ENCODE results near the gene TEPSIN. TPM values are rescaled to one million over a fixed set of nuclear protein-coding genes. Genes with fewer than 3 reads are reported as not detected.

Gene TEPSIN
- total RNA-seq, 4 donors from 2014 or later, result 15.5 to 32.9 (median 24.3) TPM

GRCh38 chr17:81277946-81278693 lies 39.3 kb upstream of the TEPSIN start:
- Histone ChIP-seq H3K4me3 (no peak overlapping the region), H3K9me3 (no peaks in the 10 kb centered on the region), H3K27ac (no peak overlapping the region), H3K4me1 (no peaks in the 10 kb centered on the region), H3K36me3 (peaks cover 0 to 57% of the 10 kb centered on the region in 2 donors), H3K27me3 (no peaks in the 10 kb centered on the region)
- DNase-seq (no peak), ATAC-seq (no peak)
- intact Hi-C loops (cut with DNase I; ENCODE audit: low total_unique reads) (no loop called here), in situ Hi-C loops (cut with MboI; ENCODE audit: low sequenced_read_pairs in 4 of 4) (no loop called here)
- TF ChIP-seq CTCF (IDR thresholded peaks at IDR 0.05 in 4 of 5, conservative IDR thresholded peaks at IDR 0.05 in 1 of 5), result no peak
- TF ChIP-seq POLR2A (IDR thresholded peaks at IDR 0.05), result no peak

DNA sequence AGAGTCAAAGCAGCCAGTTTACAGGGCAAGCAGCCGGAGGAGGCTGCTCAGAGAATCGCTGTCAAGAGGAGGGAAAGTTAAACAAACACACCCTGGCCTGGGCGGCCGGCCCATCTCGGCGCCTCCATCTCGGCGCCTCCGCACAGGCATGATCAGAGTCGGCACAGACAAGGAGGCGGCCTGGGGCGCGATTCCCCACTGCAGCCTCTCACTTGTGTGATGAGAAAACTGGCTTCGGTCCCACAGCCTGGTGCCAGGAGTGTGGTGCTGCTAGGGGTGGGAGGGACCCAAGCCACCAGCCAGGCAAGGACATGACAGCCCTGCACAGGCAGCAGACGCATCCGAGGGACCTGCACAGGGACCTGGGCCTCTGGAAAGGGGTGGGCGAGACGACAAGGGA lies 38.6 kb upstream of the TEPSIN start:
- peaks cover 0 to 60% of the 10 kb centered on the region in 2 donors for H3K36me3 ChIP-seq
- no peak overlapping the region for H3K27ac ChIP-seq
- in situ Hi-C loops (cut with MboI; ENCODE audit: low sequenced_read_pairs in 4 of 4), result no loop called here
- intact Hi-C loops (cut with DNase I; ENCODE audit: low total_unique reads), result no loop called here
- no peaks in the 10 kb centered on the region for H3K27me3 ChIP-seq
- no peak for DNase-seq
- TF ChIP-seq POLR2A (IDR thresholded peaks at IDR 0.05), result no peak
- TF ChIP-seq CTCF (IDR thresholded peaks at IDR 0.05 in 4 of 5, conservative IDR thresholded peaks at IDR 0.05 in 1 of 5), result no peak
- H3K4me3 ChIP-seq, result no peak overlapping the region
- no peak for ATAC-seq
- no peaks in the 10 kb centered on the region for H3K9me3 ChIP-seq
- no peaks in the 10 kb centered on the region for H3K4me1 ChIP-seq

DNA sequence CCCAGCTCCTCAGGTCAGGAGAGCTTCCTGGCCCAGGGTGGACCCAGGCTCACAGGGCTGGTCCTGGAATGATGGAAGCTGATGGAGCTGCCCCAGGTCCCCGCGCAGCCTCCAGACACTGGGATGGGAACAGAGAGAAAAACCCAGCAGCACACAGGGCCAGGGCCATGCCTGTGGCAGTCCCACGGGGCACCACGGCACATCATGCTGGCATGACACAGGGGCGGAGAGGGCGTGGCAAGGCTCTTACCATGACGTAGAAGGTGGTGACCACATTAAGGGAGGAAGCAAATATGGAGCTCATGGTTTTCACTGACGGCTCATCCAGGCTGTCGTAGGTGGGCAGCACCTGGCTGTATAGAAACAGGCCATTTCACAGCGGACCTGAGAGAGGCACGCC lies 37.9 kb upstream of the TEPSIN start:
- in situ Hi-C loops (cut with MboI; ENCODE audit: low sequenced_read_pairs in 4 of 4), result no loop called here
- Histone ChIP-seq H3K4me3 (no peak overlapping the region), H3K36me3 (peaks cover 0 to 61% of the 10 kb centered on the region in 2 donors), H3K9me3 (no peaks in the 10 kb centered on the region), H3K27ac (no peak overlapping the region), H3K27me3 (no peaks in the 10 kb centered on the region), H3K4me1 (no peaks in the 10 kb centered on the region)
- no peak for DNase-seq
- no peak for TF ChIP-seq POLR2A (IDR thresholded peaks at IDR 0.05)
- TF ChIP-seq CTCF (IDR thresholded peaks at IDR 0.05 in 4 of 5, conservative IDR thresholded peaks at IDR 0.05 in 1 of 5), result no peak
- intact Hi-C loops (cut with DNase I; ENCODE audit: low total_unique reads), result no loop called here
- ATAC-seq, result no peak

- in situ Hi-C loops (cut with MboI; ENCODE audit: low sequenced_read_pairs in 4 of 4), result loop anchor here in 2 of 4 donors (25.0 kb wide), 2 partner anchors 213 to 338 kb away; no protein-coding TSS in a partner anchor
Observed at GRCh38 chr17:81274471-81274855, 35.6 kb upstream of the TEPSIN start.

More at GRCh38 chr17:81274471-81274855, 35.6 kb upstream of the TEPSIN start:
- Histone ChIP-seq H3K9me3 (no peaks in the 10 kb centered on the region), H3K27ac (no peak overlapping the region), H3K36me3 (peaks cover 0 to 58% of the 10 kb centered on the region in 2 donors), H3K27me3 (no peaks in the 10 kb centered on the region), H3K4me1 (no peaks in the 10 kb centered on the region), H3K4me3 (no peak overlapping the region)
- TF ChIP-seq POLR2A (IDR thresholded peaks at IDR 0.05) (no peak), CTCF (IDR thresholded peaks at IDR 0.05 in 4 of 5, conservative IDR thresholded peaks at IDR 0.05 in 1 of 5) (no peak)
- no peak for DNase-seq
- ATAC-seq, result no peak
- intact Hi-C loops (cut with DNase I; ENCODE audit: low total_unique reads), result no loop called here
